DMS53 treated with DMSO at 0.1 percent for 48 hours (cell line): Measurements from ENCODE around the gene ENOX1.
A peak's percentile ranks its signal among the peaks of the same experiment; 100 is the strongest.

Source experiments
- DNase-seq: peaks from one replicate; lab custom pipeline; 2025; ENCODE audit not compliant: unreplicated experiment; lab: John Stamatoyannopoulos, UW

ENOX1 gene

DNA sequence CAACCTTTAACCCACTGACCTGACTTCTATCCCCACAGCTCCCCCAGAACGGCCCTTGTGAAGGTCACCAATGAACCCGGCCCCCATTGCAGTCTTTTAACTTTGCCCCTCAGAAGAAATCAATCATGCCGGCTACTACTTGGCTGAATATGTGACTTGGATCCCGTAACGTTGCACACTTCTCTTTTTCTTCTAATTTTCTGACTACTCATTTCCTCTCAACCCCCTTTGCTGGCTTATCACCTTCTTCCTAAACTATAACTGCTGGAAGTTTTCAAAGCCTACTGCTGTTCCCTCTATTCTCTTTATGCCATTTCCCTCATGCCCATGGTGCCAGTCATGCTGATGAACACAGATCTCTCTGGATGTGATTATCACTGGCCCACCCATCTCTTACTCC, 395.7 kb downstream of the ENOX1 start:
- DNase-seq = no peak

- DNase-seq = no peak
Measured at GRCh38 chr13:43390619-43391018, 396.2 kb downstream of the ENOX1 start.

DNA sequence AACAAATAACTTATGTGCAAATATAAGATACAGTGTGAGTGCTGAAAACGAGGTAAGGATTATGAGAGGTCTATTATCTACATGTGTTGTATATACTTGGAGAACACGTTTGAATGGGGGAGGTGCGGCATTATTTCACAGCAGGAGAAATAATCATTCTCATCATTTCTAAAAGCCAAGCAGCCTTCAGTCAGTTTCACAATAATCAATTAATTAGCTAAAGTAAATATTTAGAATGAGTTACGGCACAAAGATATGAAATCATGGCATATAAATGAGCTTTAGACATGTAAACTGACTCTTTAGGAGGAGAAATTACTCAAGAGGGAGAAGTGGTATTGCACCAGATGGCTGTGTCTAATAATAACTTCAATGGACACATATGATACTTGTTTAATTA, 396.8 kb downstream of the ENOX1 start:
- DNase-seq = no peak

GRCh38 chr13:43389573-43389972, 397.2 kb downstream of the ENOX1 start:
- DNase-seq = no peak

- peak; percentile 78 for DNase-seq
Measured at GRCh38 chr13:43388282-43389034, 398.3 kb downstream of the ENOX1 start.

GRCh38 chr13:43387880-43388279, 398.9 kb downstream of the ENOX1 start:
- peak; percentile 55 for DNase-seq

DNA sequence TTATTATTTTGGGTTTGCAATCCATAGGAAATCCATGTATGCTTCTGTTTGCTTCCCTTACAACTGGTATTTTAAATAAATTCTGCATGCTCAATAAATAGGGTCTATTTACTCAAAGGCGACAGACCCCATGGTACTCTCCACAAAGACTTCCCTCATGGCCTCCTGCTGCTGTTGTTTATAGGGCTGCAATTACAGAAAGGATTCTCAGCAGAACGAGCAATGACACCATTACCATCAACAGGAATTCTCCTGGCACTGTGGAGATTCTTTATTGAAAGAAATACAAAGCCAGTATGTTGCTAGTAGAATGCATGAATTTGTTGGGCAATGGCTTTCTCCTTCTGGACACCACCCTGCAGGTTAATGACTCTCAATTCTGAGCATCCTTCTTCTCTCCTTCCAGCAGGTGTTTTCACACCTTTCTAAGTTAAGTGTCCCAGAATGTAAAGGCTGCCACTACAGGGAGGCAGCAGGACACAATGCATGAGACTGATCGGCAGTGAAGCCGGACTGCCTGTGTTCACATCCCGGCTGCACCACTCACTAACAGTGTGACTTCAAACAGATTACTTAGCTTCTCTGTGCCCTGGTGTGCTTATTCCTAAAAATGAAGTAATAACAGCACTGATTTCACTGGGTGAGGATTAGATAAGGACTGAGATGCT, 403.1 kb downstream of the ENOX1 start:
- no peak for DNase-seq

DNA sequence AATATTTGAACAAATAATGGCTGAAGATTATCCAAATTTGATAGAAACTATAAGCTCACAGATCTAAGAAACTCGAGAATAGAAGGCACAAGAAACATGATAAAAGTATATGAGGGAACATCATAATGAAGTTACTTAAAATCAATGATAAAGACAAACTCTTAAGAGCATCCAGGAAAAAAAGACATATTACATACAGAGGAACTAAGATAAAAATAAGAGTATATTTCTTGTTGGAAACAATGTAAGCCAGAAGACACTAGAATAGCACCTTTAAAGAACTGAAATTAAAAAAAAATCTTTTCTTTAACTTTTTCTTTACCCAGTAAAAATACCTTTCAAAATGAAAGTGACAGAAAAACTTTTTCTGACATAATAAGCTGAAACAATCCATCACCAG, 407.0 kb downstream of the ENOX1 start:
- DNase-seq = no peak

- DNase-seq = no peak
Measured at GRCh38 chr13:43377973-43378372, 408.8 kb downstream of the ENOX1 start.

DNA sequence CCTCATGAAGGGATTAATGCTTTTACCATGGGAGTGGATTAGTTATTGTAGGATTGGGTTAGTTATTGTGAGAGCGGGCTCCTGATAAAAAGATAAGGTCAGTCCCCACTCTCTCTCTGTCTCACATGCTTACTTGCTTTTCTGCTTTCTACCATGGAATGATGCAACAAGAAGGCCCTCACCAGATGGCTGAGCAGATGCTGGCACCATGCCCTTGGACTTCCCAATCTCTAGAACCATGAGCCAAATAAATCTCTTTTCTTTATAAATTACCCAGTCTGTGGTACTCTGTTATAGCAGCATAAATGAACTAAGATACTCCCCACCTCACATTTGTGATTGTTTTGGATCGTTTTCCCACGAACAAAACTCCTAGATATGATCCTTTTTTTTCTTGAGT, 409.6 kb downstream of the ENOX1 start:
- DNase-seq = no peak

DNA sequence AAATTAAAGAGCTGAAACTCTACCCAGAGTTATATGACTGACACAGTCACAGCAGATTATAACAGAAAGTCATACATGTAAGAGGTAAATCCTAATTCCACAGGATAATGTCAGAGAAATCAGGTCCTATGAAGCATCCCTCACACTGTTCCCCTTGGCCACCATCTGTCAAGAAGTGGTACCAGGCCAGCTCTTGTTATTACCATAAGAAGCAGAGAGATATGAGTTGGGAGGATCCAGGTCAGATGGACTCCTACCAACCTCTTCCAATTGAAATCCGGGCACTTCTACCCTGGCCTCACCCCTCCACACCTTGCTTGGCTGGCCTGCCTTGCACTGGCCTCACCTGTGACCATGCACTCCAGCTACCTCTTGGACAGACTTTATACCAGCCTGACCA, 410.2 kb downstream of the ENOX1 start:
- DNase-seq = no peak

- DNase-seq = no peak
Measured at GRCh38 chr13:43375797-43376465, 410.8 kb downstream of the ENOX1 start.

DNA sequence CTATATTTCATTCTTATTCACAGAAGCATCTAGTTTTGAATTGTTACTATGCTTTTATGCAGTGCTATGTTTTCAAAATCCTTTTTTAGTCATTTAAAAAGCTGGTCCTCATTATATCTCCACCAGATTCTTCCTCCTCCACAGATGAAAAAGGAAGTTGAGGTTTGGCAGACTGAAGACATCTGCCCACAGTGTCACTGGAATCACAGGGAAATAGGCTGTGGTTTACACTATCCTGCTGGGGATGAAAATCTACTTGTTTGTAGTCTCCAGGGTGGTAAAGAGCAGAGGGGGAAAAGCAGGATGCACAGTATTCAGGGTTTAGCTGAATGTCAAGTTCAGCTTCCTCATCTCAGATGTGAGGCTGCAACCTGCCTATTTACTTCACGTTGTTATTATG, 412.2 kb downstream of the ENOX1 start:
- no peak for DNase-seq

GRCh38 chr13:43373400-43373799, 413.4 kb downstream of the ENOX1 start:
- no peak for DNase-seq

- DNase-seq = no peak
Measured at GRCh38 chr13:43370842-43371241, 415.9 kb downstream of the ENOX1 start.

DNA sequence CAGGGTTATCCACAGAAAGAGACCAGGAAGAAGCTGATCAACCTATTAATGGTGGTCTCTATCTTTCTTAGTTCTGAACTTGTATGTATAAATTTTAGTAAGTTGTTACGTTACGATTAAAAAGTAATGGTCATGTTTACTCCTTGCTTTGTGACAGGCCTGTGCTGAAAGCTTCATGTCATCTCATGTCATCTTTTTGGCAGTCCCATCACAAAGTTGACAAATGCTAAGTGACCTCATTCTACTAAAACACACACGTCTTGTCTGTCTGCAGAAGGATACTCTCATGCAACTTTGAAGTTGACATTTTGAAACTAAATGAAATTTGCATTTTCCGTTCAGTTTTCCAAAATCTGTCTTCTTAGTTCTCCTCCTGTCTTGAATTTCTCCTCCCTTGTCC, 417.5 kb downstream of the ENOX1 start:
- DNase-seq = no peak

GRCh38 chr13:43368003-43368402, 418.8 kb downstream of the ENOX1 start:
- no peak for DNase-seq

GRCh38 chr13:43365039-43365344, 421.8 kb downstream of the ENOX1 start:
- no peak for DNase-seq

- no peak for DNase-seq
Measured at GRCh38 chr13:43364210-43365038, 422.3 kb downstream of the ENOX1 start.

- no peak for DNase-seq
Measured at GRCh38 chr13:43363156-43363953, 423.4 kb downstream of the ENOX1 start.

DNA sequence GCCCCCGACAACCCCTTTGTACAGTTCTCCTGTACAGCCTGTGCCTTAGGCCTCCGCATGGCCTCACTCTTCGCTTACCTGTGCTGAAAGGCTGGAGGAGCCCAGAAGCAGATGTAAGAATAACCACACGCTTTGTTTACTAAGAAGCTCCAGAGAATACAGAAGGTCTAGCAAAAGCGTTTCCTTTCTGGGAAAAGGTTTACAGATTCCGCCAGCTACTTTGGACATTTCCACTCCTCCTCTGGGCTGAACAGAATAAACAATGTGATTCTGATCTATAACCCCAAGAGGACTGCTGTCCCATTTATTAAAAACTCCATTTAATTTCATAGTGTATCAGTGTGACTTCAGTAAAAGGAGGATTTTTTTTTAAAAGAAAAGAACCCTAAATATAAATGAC, 424.2 kb downstream of the ENOX1 start:
- DNase-seq = no peak
